Posterior vena cava (tissue), 2 donors: ENCODE data around the gene CCDC201. TPM values are rescaled to one million over a fixed set of nuclear protein-coding genes. Genes with fewer than 3 reads are reported as not detected.

Experiments
- DNase-seq: peaks from one replicate; pipeline ENCODE4 v3.0.0-alpha.2; 2020; ENCODE audit warnings: low spot score
- intact Hi-C, 2 donors: fragments of 100-400 bp; cut with DNase I; formaldehyde crosslinking; loops; one replicate each; pipeline versions ENCODE4 v1.14.1 to v1.14.2; 2022 to 2023
- long read RNA-seq, 2 donors: library from polyadenylated mRNA; unstranded; transcript quantifications; one replicate each; pipeline ENCODE4 v2.0.0, GENCODE V29; 2020 to 2021
- total RNA-seq, 2 donors: library from RNA; stranded (reverse); fragmentation: NEBNext Ultra II Directional; extraction: Animal tissue kit (Norgen Biotek cat#: 25700); gene quantifications; one replicate each; pipeline ENCODE4 v1.2.1, GENCODE V29; 2021
- donor health status: DM: yes; HTN: yes; CAD: no.
- donor health status: DM: yes; HTN: yes; CAD: no.

CCDC201 gene
- not detected for total RNA-seq
- long read RNA-seq, donor 1: 0 reads
- long read RNA-seq, donor 2: 0 reads

- intact Hi-C loops: no loop called here
- DNase-seq: no peak
Measured at GRCh38 chr7:45873035-45873354, at the start of gene CCDC201. Gene CCDC201 (minus strand): TSS chr7:45873082. CDS start chr7:45873007, 75 bp downstream.

DNA sequence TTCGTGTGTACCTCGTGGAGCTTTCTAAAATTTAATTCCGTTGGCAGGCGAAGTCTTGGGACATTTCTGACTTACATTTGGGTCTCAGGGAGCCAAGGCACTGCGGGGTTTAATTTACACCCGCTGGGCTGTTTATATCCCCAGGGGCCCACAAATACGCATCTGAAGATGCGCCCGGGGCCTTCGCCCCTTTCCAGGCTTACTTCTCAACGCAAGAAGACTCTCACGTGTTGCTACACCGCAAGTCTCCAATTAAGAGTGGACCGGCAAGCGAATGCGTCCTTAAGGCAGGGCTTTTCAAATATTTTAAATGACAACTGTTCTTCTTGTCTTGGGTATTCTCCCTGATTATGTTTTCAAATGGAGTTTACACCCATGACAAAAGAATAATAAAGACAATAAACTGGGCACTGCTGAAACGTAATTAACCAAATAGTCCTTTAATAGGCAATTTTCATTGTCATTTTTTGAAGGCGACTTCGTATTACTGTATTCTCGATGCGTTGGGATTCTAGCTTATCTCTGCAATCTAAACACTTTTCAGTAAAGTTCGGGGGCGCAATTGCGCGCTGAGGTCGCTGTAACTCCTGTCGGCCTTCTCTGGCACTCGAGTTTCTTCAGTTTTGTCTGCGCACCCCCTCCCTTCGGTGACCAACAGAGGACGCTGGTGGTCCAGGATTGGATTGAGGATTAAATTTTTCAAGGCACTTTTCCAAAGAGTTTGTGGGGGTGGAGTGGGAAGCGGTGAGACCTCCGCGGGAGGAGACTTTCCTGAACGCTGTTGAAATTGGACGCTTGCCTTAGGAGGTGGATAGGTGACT lies 49.0 kb upstream of the CCDC201 start:
- intact Hi-C loops: loop anchor here (2.0 to 10.0 kb wide), 4 partner anchors 430 to 1259 kb away; no protein-coding TSS in a partner anchor
- peak; percentile 86 for DNase-seq

GRCh38 chr7:45921381-45921698 lies 48.5 kb upstream of the CCDC201 start:
- intact Hi-C loops: loop anchor here (5.0 to 10.0 kb wide), 3 partner anchors 431 to 1166 kb away; no protein-coding TSS in a partner anchor
- DNase-seq: no peak

DNA sequence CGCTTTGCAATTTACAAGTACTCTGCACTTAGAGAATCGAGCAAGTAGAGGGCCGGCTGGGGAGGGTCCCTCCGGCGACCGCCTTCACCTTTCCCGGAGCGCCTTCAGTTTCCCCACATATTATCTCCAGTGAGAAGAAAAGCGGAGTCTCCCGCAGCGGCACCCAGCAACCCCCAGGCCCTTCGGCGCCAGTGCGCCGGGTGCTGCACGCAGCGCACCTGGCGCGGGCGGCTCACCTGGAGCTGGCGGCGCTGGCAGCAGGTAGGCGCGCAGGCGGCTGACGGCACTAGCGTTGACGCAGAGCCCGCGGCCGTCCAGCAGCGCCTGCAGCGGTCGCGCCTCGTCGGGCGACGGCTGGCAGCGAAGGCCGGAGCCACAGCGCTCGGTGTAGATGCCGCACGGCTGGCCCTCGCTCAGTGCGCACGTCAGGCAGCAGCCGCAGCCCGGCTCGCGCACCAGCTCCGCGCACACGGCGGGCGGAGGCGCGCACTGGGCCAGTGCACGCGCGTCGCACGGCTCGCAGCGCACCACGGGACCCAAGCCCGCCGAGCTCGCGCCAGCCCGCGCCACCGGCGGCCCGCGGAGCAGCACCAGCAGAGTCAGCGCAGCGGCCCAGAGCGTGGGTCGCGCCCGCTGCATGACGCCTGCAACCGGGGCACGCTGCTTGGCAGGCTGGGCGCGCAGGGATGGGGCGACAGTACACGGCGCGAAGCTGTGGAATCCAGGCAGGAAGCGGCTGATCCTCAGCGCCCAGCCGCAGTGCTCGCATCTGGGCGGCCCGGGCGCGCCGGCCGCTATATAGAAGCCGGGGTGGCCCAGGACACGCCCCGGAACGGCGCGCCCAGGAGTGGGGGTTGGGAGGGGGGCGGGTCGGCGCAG lies 47.9 kb upstream of the CCDC201 start, which contains the start of gene IGFBP3:
IGFBP3 (minus strand) TSS at position 771 of the 879 bp plus-strand sequence; CDS start at position 639, 132 bp downstream.
- DNase-seq: no peak
- intact Hi-C loops: loop anchor here (5.0 to 10.0 kb wide), 3 partner anchors 432 to 1167 kb away; no protein-coding TSS in a partner anchor

DNA sequence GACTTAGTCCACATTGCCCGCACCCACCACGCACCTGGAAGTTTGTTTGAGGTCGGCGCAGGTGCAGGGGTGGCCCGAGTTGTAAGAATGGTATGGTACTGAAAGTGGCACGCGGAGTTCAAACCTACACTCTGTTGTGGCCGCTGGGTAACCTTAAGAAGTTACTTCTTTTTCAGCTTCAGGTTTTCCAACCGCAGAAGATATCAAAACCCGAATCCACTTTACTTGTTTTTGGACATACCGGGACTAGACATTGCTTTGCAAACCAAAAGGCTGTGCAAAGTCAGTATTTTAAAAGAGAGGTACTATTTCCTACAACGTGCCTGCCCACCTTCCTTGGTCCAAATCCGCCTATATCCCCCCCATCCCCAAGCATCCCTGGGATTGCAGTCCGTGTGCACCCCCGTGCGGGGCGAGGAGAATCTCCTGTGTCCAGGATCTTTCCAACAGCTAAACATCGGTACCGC lies 47.1 kb upstream of the CCDC201 start:
- intact Hi-C loops: loop anchor here (5.0 to 10.0 kb wide), 4 partner anchors 432 to 1265 kb away; no protein-coding TSS in a partner anchor
- no peak for DNase-seq

- no peak for DNase-seq
- intact Hi-C loops: loop anchor here in 1 of 2 donors (10.0 kb wide), 1 partner anchor 1265 kb away; no protein-coding TSS in a partner anchor
Measured at GRCh38 chr7:45919231-45919784, 46.4 kb upstream of the CCDC201 start.

DNA sequence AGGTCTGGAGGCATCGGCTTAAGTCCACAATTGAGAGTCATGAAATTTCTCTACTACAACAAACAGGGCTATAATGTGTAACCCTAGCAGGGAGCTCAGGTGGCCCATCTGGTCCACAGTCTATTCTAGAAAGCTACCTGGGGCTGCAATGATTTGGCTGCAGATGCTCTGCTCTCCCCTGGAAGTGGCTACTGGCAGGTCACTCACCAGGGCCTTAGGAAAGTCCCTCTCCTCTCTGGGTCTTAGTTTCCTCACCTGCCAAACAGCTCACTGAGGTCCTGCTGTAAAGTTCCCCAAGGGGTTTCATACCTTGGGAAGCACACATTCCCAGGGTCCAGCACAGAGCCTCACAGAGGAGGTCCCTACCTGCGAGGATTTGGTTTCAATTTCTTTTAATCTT lies 45.7 kb upstream of the CCDC201 start:
- intact Hi-C loops: loop anchor here in 1 of 2 donors (10.0 kb wide), 1 partner anchor 1266 kb away; no protein-coding TSS in a partner anchor

DNA sequence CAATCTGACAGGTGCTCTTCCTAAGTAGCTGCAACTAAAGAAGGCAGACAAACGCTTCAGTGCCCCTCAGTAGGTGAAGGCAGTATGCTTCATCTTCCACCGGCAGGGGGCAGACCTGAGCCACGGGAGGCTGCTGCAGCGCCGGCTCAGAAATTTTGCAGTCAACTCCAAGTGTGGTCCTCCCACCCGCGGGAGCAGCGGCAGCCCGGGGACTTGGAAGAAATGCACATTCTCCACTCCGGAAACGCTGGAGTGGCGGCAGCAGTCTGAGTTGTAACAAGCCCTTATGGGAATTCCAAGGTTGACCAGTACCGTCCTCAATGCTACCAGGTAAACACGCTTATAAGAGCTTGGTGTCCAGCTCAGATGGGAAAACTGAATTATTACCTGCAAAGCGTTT lies 44.8 kb upstream of the CCDC201 start:
- intact Hi-C loops: loop anchor here in 1 of 2 donors (10.0 kb wide), 1 partner anchor 1267 kb away; no protein-coding TSS in a partner anchor
- DNase-seq: peak; percentile 94

More for the DNA sequence above, 45.7 kb upstream of the CCDC201 start:
- DNase-seq: no peak

DNA sequence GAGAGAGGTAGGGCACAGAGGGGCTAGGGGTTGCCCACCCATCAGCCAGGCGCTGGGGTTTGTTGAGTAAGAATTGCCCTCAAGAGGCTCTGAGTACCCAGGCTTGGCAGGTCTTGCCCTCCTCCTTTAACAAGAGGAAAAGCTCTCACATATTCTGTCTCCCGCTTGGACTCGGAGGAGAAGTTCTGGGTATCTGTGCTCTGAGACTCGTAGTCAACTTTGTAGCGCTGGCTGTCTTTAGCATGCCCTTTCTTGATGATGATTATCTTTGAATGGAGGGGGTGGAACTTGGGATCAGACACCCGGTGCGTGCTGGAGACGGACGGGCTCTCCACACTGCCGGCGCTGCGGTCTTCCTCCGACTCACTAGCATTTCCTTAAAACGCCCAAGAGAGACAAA lies 44.2 kb upstream of the CCDC201 start:
- intact Hi-C loops: loop anchor here in 1 of 2 donors (10.0 kb wide), 1 partner anchor 1268 kb away; no protein-coding TSS in a partner anchor
- no peak for DNase-seq

GRCh38 chr7:45915606-45916005 lies 42.7 kb upstream of the CCDC201 start:
- intact Hi-C loops: loop anchor here in 1 of 2 donors (10.0 kb wide), 1 partner anchor 1269 kb away; no protein-coding TSS in a partner anchor
- DNase-seq: no peak

- DNase-seq: no peak
- intact Hi-C loops: loop anchor here in 1 of 2 donors (10.0 kb wide), 1 partner anchor 1270 kb away; no protein-coding TSS in a partner anchor
Measured at GRCh38 chr7:45914911-45915310, 42.0 kb upstream of the CCDC201 start.

GRCh38 chr7:45912972-45913371 lies 40.1 kb upstream of the CCDC201 start:
- intact Hi-C loops: loop anchor here in 1 of 2 donors (10.0 kb wide), 1 partner anchor 1272 kb away; no protein-coding TSS in a partner anchor
- no peak for DNase-seq

GRCh38 chr7:45911311-45911710 lies 38.4 kb upstream of the CCDC201 start:
- intact Hi-C loops: loop anchor here in 1 of 2 donors (10.0 kb wide), 1 partner anchor 1273 kb away; no protein-coding TSS in a partner anchor
- no peak for DNase-seq

- no peak for DNase-seq
- intact Hi-C loops: loop anchor here in 1 of 2 donors (10.0 kb wide), 1 partner anchor 1274 kb away; no protein-coding TSS in a partner anchor
Measured at GRCh38 chr7:45910855-45911254, 38.0 kb upstream of the CCDC201 start.

DNA sequence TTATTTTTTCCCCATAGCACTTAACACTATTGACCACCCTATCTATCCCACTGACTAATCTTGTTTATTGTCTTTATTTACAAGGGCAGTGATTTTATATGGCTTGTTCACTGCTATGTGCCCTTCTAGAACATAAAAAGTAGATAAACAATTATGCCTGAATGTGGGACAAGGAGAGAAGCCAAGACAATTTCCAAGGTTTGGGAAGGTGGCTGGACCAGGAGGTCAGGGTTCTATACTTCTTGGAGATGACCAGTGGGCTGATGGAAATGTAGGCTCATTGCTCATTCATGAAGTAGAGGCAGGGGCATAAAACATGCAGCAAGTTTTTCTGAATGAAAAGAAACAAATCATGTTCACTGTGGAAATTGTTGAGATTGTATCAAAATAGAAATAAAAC lies 36.7 kb upstream of the CCDC201 start:
- no peak for DNase-seq
- intact Hi-C loops: no loop called here

GRCh38 chr7:45902820-45903219 lies 29.9 kb upstream of the CCDC201 start:
- no peak for DNase-seq
- intact Hi-C loops: no loop called here

GRCh38 chr7:45901566-45901965 lies 28.7 kb upstream of the CCDC201 start:
- intact Hi-C loops: no loop called here

GRCh38 chr7:45898222-45898621 lies 25.3 kb upstream of the CCDC201 start:
- intact Hi-C loops: no loop called here
- no peak for DNase-seq

More at GRCh38 chr7:45901566-45901965, 28.7 kb upstream of the CCDC201 start:
- no peak for DNase-seq
